ENCODE measurements around the gene SPIRE2. TPM values are rescaled to one million over a fixed set of nuclear protein-coding genes. Genes with fewer than 3 reads are reported as not detected.

SPIRE2 gene
- 0.45 and 0.66 TPM in 2 replicates for total RNA-seq

GRCh38 chr16:89828199-89828869 lies at the start of gene SPIRE2:
SPIRE2 (plus strand) TSS chr16:89828475; CDS start chr16:89828551, 76 bp downstream.

GRCh38 chr16:89873109-89873971 lies 45.1 kb downstream of the SPIRE2 start, which contains the start of gene TCF25:
TCF25 (plus strand) TSS chr16:89873592; CDS start chr16:89873668, 76 bp downstream.

GRCh38 chr16:89918453-89919347 lies 90.4 kb downstream of the SPIRE2 start, which contains the start of gene MC1R:
MC1R (plus strand) TSS chr16:89918862; CDS start chr16:89919259, 397 bp downstream.

Other genes with a start within 250 kb of the SPIRE2 start
- 2.0 and 2.5 TPM in 2 replicates for gene DPEP1, start 214.8 kb upstream of the SPIRE2 start, total RNA-seq
- gene CHMP1A, start 170.8 kb upstream of the SPIRE2 start, total RNA-seq, result 103 and 106 TPM in 2 replicates
- gene SPATA33, start 170.6 kb upstream of the SPIRE2 start, total RNA-seq, result 2.3 and 2.9 TPM in 2 replicates
- gene CDK10, start 141.8 kb upstream of the SPIRE2 start, total RNA-seq, result 34.8 and 54.9 TPM in 2 replicates
- 12.8 and 17.4 TPM in 2 replicates for gene SPATA2L, start 126.8 kb upstream of the SPIRE2 start, total RNA-seq
- gene VPS9D1, start 107.6 kb upstream of the SPIRE2 start, total RNA-seq, result 6.0 and 6.7 TPM in 2 replicates
- gene ZNF276, start 106.9 kb upstream of the SPIRE2 start, total RNA-seq, result 20.2 and 30.4 TPM in 2 replicates
- gene FANCA, start 11.8 kb upstream of the SPIRE2 start, total RNA-seq, result 6.8 and 14.5 TPM in 2 replicates
- 187 and 192 TPM in 2 replicates for gene TCF25, start 45.1 kb downstream of the SPIRE2 start, total RNA-seq
- gene MC1R, start 90.4 kb downstream of the SPIRE2 start, total RNA-seq, result 2.1 and 2.9 TPM in 2 replicates
- 157 and 335 TPM in 2 replicates for gene TUBB3, start 94.9 kb downstream of the SPIRE2 start, total RNA-seq
- gene DEF8, start 120.3 kb downstream of the SPIRE2 start, total RNA-seq, result 122 and 133 TPM in 2 replicates
- 9.5 and 11.3 TPM in 2 replicates for gene DBNDD1, start 191.0 kb downstream of the SPIRE2 start, total RNA-seq
- not detected in 2 replicates for gene PRDM7, start 248.9 kb downstream of the SPIRE2 start, total RNA-seq